SK-N-SH (cell line): ENCODE results near the gene VAMP2. TPM values are rescaled to one million over a fixed set of nuclear protein-coding genes. Genes with fewer than 3 reads are reported as not detected.
A peak's percentile ranks its signal among the peaks of the same experiment; 100 is the strongest.

Source experiments
- CTCF ChIA-PET: fragments of 300-600, 350-600 bp; formaldehyde crosslinking; extraction: SDS; loops from one replicate; lab custom pipeline; 2021; lab: Yijun Ruan, JAX
- POLR2A ChIA-PET: fragments of 350-600 bp; sonication (Branson Sonifier 250); formaldehyde crosslinking; extraction: SDS; loops from one replicate; lab custom pipeline; 2020; ENCODE audit warnings: antibody characterized with exemption, inconsistent platforms; lab: Yijun Ruan, JAX
- DNase-seq: peaks from one replicate; pipeline ENCODE4 v3.0.0; 2012
- H2AFZ ChIP-seq: fragments of 200-600 bp; sonication (generic); 2 replicates; pipeline ENCODE4 v1.8.1; 2016; ENCODE audit warnings: antibody characterized with exemption, mild to moderate bottlenecking, low read depth
- H3F3A ChIP-seq: fragments of 200-600 bp; sonication (generic); replicated peaks from 2 replicates; pipeline ENCODE3; 2016; ENCODE audit warnings: antibody characterized with exemption, mild to moderate bottlenecking; ENCODE audit not compliant: insufficient read depth
- H3K27ac ChIP-seq, 2 experiments: fragments of 200-500 bp in 1 of 2; fragments of 200-600 bp in 1 of 2; sonication (Bioruptor generic) in 1 of 2; sonication (generic), shearing (Covaris generic) in 1 of 2; 2 replicates each; pipeline versions ENCODE4 v1.5.1 to v1.6.1; 2014 to 2016; ENCODE audit warnings: low read depth in 2 of 2, inconsistent platforms in 1 of 2, low read length in 1 of 2, mild to moderate bottlenecking in 1 of 2, mixed read lengths in 1 of 2
- H3K27me3 ChIP-seq: fragments of 200-600 bp; sonication (generic), shearing (Covaris generic); 2 replicates; pipeline ENCODE4 v1.6.1; 2016; ENCODE audit warnings: mixed run types; ENCODE audit not compliant: insufficient read depth
- H3K36me3 ChIP-seq, 2 experiments: fragments of 200-500 bp in 1 of 2; fragments of 200-600 bp in 1 of 2; sonication (Bioruptor generic) in 1 of 2; sonication (generic) in 1 of 2; replicated peaks in 1 of 2; 2 replicates each; pipeline versions ENCODE3 to v1.5.1; 2014 to 2016; ENCODE audit warnings: low read length in 1 of 2, mild to moderate bottlenecking in 1 of 2; ENCODE audit not compliant: insufficient read depth in 2 of 2, control insufficient read depth in 1 of 2
- H3K4me1 ChIP-seq, 2 experiments: fragments of 200-500 bp in 1 of 2; fragments of 200-600 bp in 1 of 2; sonication (Bioruptor generic) in 1 of 2; sonication (generic), shearing (Covaris generic) in 1 of 2; 2 replicates each; pipeline versions ENCODE4 v1.5.1 to v1.6.1; 2014 to 2016; ENCODE audit warnings: low read depth in 1 of 2, low read length in 1 of 2, mixed run types in 1 of 2; ENCODE audit not compliant: insufficient read depth in 2 of 2, control insufficient read depth in 1 of 2
- H3K4me2 ChIP-seq: fragments of 200-600 bp; sonication (generic), shearing (Covaris generic); 2 replicates; pipeline ENCODE4 v1.6.1; 2017; ENCODE audit warnings: mixed run types
- H3K4me3 ChIP-seq, 2 experiments: fragments of 200-500 bp in 1 of 2; fragments of 200-600 bp in 1 of 2; sonication (Bioruptor generic) in 1 of 2; sonication (generic), shearing (Covaris generic) in 1 of 2; 2 replicates each; pipeline versions ENCODE4 v1.5.1 to v1.8.1; 2014 to 2016; ENCODE audit warnings: low read depth in 2 of 2, inconsistent platforms in 1 of 2, low read length in 1 of 2, mild to moderate bottlenecking in 1 of 2, mixed read lengths in 1 of 2, moderate library complexity in 1 of 2
- H3K79me2 ChIP-seq: fragments of 200-600 bp; sonication (generic); 2 replicates; pipeline ENCODE4 v1.8.1; 2017; ENCODE audit warnings: mild to moderate bottlenecking; ENCODE audit not compliant: insufficient read depth
- H3K9ac ChIP-seq: fragments of 200-600 bp; sonication (generic); 2 replicates; pipeline ENCODE4 v1.6.1; 2017; ENCODE audit warnings: mixed run types
- H3K9me2 ChIP-seq: fragments of 200-600 bp; sonication (generic); 2 replicates; pipeline ENCODE4 v1.6.1; 2017; ENCODE audit warnings: mixed run types
- H3K9me3 ChIP-seq: fragments of 200-600 bp; sonication (generic); 2 replicates; pipeline ENCODE4 v1.6.1; 2017; ENCODE audit warnings: mixed run types, mild to moderate bottlenecking, moderate library complexity
- H4K20me1 ChIP-seq: fragments of 200-600 bp; sonication (generic); 2 replicates; pipeline ENCODE4 v1.6.1; 2017; ENCODE audit warnings: mild to moderate bottlenecking, mixed run types; ENCODE audit not compliant: insufficient read depth
- ELF1 ChIP-seq: IDR thresholded peaks from 2 replicates; pipeline ENCODE4 v1.4.0; 2012
- EP300 ChIP-seq, 2 experiments: IDR thresholded peaks; 2 replicates each; pipeline versions ENCODE4 v1.4.0 to v1.6.1; 2012; ENCODE audit warnings: borderline replicate concordance in 1 of 2, low read depth in 1 of 2, low read length in 1 of 2
- FOXJ3 ChIP-seq: sonication (generic); formaldehyde crosslinking; IDR thresholded peaks from 2 replicates; pipeline ENCODE4 v1.5.1; 2020; ENCODE audit warnings: mild to moderate bottlenecking, missing genetic modification reagents
- FOXM1 ChIP-seq: IDR thresholded peaks from 2 replicates; pipeline ENCODE4 v1.4.0; 2012; ENCODE audit warnings: low read depth, mild to moderate bottlenecking
- GATA2 ChIP-seq: sonication (generic); formaldehyde crosslinking; IDR thresholded peaks from 2 replicates; pipeline ENCODE4 v1.5.0; 2020; ENCODE audit warnings: mild to moderate bottlenecking, missing genetic modification reagents
- MAX ChIP-seq: IDR thresholded peaks from 2 replicates; pipeline ENCODE4 v1.4.0; 2012; ENCODE audit warnings: low read depth
- MXI1 ChIP-seq: IDR thresholded peaks from 2 replicates; pipeline ENCODE4 v1.6.1; 2012; ENCODE audit warnings: mild to moderate bottlenecking, low read depth, low read length, improper control_type of control experiment
- NRF1 ChIP-seq: IDR thresholded peaks from 2 replicates; pipeline ENCODE4 v1.6.1; 2012; ENCODE audit warnings: low read depth, mild to moderate bottlenecking, low read length
- POLR2AphosphoS5 ChIP-seq: IDR thresholded peaks from 2 replicates; pipeline ENCODE4 v1.6.1; 2012; ENCODE audit warnings: low read depth, low read length
- SIN3A ChIP-seq: IDR thresholded peaks from 2 replicates; pipeline ENCODE4 v1.6.1; 2012; ENCODE audit warnings: low read depth, mild to moderate bottlenecking, low read length, moderate library complexity, borderline replicate concordance
- TAF1 ChIP-seq: IDR thresholded peaks from 2 replicates; pipeline ENCODE4 v1.6.1; 2012; ENCODE audit warnings: low read depth, mild to moderate bottlenecking, low read length, moderate library complexity, borderline replicate concordance
- TCF12 ChIP-seq: IDR thresholded peaks from 2 replicates; pipeline ENCODE4 v1.4.0; 2012
- TEAD4 ChIP-seq: IDR thresholded peaks from 2 replicates; pipeline ENCODE4 v1.4.0; 2012; ENCODE audit warnings: mild to moderate bottlenecking, borderline replicate concordance; ENCODE audit not compliant: insufficient read depth
- USF2 ChIP-seq: fragments of 150-350 bp; IDR thresholded peaks from 2 replicates; pipeline ENCODE4 v1.6.1; 2017; ENCODE audit warnings: antibody characterized with exemption, low read length, low read depth, borderline replicate concordance
- YY1 ChIP-seq: IDR thresholded peaks from 2 replicates; pipeline ENCODE4 v1.4.0; 2012; ENCODE audit warnings: low read depth, mild to moderate bottlenecking
- ZBTB33 ChIP-seq: IDR thresholded peaks from 2 replicates; pipeline ENCODE4 v1.4.0; 2012; ENCODE audit warnings: low read depth, borderline replicate concordance
- WGBS: methylation state at CpG from one replicate; pipeline ENCODE4 v1.1.6; 2017; ENCODE audit warnings: low lambda C conversion rate; 5-methylcytosine and 5-hydroxymethylcytosine counted together
- polyA plus RNA-seq, 3 experiments: library from polyadenylated mRNA; depleted of rRNA; stranded (reverse); fragments of >200 nt; gene quantifications; 2 replicates each; pipeline ENCODE4 v1.2.3, GENCODE V29; 2012

VAMP2 gene
- polyA plus RNA-seq, 1 of the 3 experiments (the other 2 are of a cell fraction): 42.0 TPM

- H4K20me1 ChIP-seq: no peaks in the 10 kb centered on the region
- H3K9ac ChIP-seq: peak overlapping the region; percentile 100
- H3F3A ChIP-seq: peaks cover 46% of the 10 kb centered on the region
- peak overlapping the region; percentile 99 for H3K4me2 ChIP-seq
- no peaks in the 10 kb centered on the region for H3K9me3 ChIP-seq
- no peaks in the 10 kb centered on the region for H3K27me3 ChIP-seq
- H3K27ac ChIP-seq: peak overlapping the region in 1 of 2 experiments; percentile 74; a peak in 2 of 4 replicates
- peaks cover 38% of the 10 kb centered on the region for H3K79me2 ChIP-seq
- H3K36me3 ChIP-seq: peaks cover 15 to 23% of the 10 kb centered on the region in 2 experiments
- no peak for TF ChIP-seq TEAD4
- TF ChIP-seq GATA2 (CRISPR knock-in tag): 0 out of 2 replicates have a peak, but pooled peaks have one; percentile 5
- POLR2A ChIA-PET: interaction anchor here (1.6 kb wide), 1 partner anchor 12 kb away, joined by 9 read pairs; no protein-coding TSS in a partner anchor
- no peak overlapping the region for H2AFZ ChIP-seq
- H3K4me1 ChIP-seq: peaks cover 25 to 35% of the 10 kb centered on the region in 2 experiments; a peak in 3 of 4 replicates
- WGBS: 67% methylated on average over 14 of the region's 19 CpGs
- DNase-seq: no peak
- peak overlapping the region; percentile 88 to 92 for H3K4me3 ChIP-seq
- CTCF ChIA-PET: interaction anchor here (1.0 to 9.4 kb wide), 5 partner anchors 10 to 82 kb away, joined by 3 to 98 read pairs (median 3); no protein-coding TSS in a partner anchor
- H3K9me2 ChIP-seq: no peaks in the 10 kb centered on the region
Observed at GRCh38 chr17:8161289-8162232, 1.2 kb downstream of the VAMP2 start.

- H2AFZ ChIP-seq: no peak overlapping the region
- DNase-seq: no peak
- peak overlapping the region; percentile 100; the same call in 1 of the 2 replicates for H3K9ac ChIP-seq
- H3K36me3 ChIP-seq: peaks cover 15 to 23% of the 10 kb centered on the region in 2 experiments
- H3K4me3 ChIP-seq: no peak overlapping the region
- WGBS: 67% methylated on average over 4 of the region's 5 CpGs
- peaks cover 39% of the 10 kb centered on the region for H3K79me2 ChIP-seq
- H4K20me1 ChIP-seq: no peaks in the 10 kb centered on the region
- H3K27ac ChIP-seq: peak overlapping the region in 1 of 2 experiments; percentile 74; a peak in 1 of 4 replicates
- peak overlapping the region; percentile 99 for H3K4me2 ChIP-seq
- ChIA-PET CTCF (interaction anchor here (1.0 to 9.4 kb wide), 5 partner anchors 11 to 81 kb away, joined by 3 to 98 read pairs (median 3); no protein-coding TSS in a partner anchor), POLR2A (interaction anchor here (1.6 kb wide), 1 partner anchor 13 kb away, joined by 9 read pairs; no protein-coding TSS in a partner anchor)
- H3K27me3 ChIP-seq: no peaks in the 10 kb centered on the region
- no peak for TF ChIP-seq MXI1
- no peak for TF ChIP-seq USF2
- no peak for TF ChIP-seq NRF1
- no peak for TF ChIP-seq SIN3A
- no peak for TF ChIP-seq YY1
- no peak for TF ChIP-seq ELF1
- no peak for TF ChIP-seq TAF1
- no peak for TF ChIP-seq EP300 (IDR thresholded peaks at IDR 0.05; ENCODE audit: borderline replicate concordance in 1 of 2, low read depth in 1 of 2, low read length in 1 of 2)
- no peak for TF ChIP-seq MAX
- TF ChIP-seq TCF12: no peak
- TF ChIP-seq POLR2AphosphoS5: no peak
- no peak for TF ChIP-seq FOXM1
- no peak for TF ChIP-seq ZBTB33
- TF ChIP-seq TEAD4: no peak
- TF ChIP-seq FOXJ3: no peak
- H3K9me3 ChIP-seq: no peaks in the 10 kb centered on the region
- H3K4me1 ChIP-seq: peaks cover 25 to 37% of the 10 kb centered on the region in 2 experiments; a peak in 3 of 4 replicates
- peaks cover 40% of the 10 kb centered on the region for H3F3A ChIP-seq
- H3K9me2 ChIP-seq: no peaks in the 10 kb centered on the region
Observed at GRCh38 chr17:8160741-8161221, 2.0 kb downstream of the VAMP2 start.
